Bronchial epithelial cell (primary cell): Measurements from ENCODE around the gene SUPT5H. TPM values are rescaled to one million over a fixed set of nuclear protein-coding genes. Genes with fewer than 3 reads are reported as not detected.

Experiments
- DNase-seq: peaks from one replicate; pipeline ENCODE4 v3.0.0-alpha.2; 2010; ENCODE audit warnings: low read depth
- FAIRE-seq: peaks from 2 replicates; lab custom pipeline; 2011; peaks lifted over from hg19 to GRCh38; lab: Jason Lieb, UNC
- H3K27me3 ChIP-seq: 2 replicates; pipeline ENCODE4 v1.5.1; 2011; ENCODE audit warnings: low read length; ENCODE audit not compliant: control insufficient read depth, insufficient read depth
- H3K36me3 ChIP-seq: 2 replicates; pipeline ENCODE4 v1.5.1; 2011; ENCODE audit warnings: low read length; ENCODE audit not compliant: control insufficient read depth, insufficient read depth
- H3K4me3 ChIP-seq: 2 replicates; pipeline ENCODE4 v1.5.1; 2011; ENCODE audit warnings: mild to moderate bottlenecking, low read depth, low read length, control low read depth
- total RNA-seq: library from RNA; depleted of rRNA; stranded (reverse); fragments of >200 nt; gene quantifications from 2 replicates; pipeline ENCODE4 v1.2.1, GENCODE V29; 2014
- TF ChIP-seq, protein P1 (sequence below): IDR thresholded peaks from 2 replicates; pipeline ENCODE4 v1.5.1; 2011; ENCODE audit warnings: mild to moderate bottlenecking, moderate library complexity, low read length, control low read depth, inconsistent platforms; ENCODE audit not compliant: insufficient read depth, severe bottlenecking

SUPT5H gene
- total RNA-seq, 1 donor from 2014 or later, result 41.9 TPM

DNA sequence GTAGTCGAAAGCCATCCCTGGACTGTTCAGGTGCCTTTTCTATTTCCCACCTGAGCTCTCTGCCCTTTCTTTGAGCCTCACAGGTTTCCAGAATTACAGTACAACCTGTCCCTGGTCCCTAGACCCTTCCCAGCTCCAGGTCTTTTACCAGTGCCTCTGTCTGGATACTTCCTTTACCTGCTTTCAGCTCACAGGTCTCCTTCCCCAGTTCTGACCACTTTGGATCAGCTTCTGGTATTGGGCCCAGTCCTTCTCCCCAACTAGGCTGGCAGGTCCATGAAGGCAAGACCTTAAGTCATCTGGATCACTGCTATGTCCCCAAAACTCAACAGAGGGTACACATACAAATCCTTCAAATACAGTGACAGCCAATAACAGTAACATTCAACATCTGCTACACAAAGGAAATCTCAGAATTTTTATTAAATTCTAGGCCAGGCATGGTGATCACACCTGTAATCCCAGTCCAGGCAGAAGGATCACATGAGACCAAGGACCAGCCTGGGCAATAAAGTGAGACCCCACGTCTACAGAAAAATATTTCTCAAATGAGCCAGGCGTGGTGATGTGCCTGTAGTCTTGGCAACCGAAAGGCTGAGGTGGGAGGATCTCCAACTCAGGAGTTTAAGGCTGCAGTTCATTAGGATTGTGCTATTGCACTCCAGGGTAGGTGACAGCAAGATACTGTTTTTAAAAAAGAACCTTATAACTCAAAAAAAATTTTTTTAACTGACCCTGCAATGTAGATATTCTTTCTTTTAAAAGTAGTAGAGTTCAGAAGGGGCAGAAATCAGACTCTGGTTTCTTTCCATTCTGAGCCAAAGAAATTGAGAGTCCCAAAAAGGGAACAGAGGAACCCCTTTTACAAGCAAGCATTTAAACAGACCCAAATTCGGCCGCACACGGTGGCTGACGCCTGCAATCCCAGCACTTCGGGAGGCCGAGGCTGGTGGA, 11.0 kb upstream of the SUPT5H start:
- DNase-seq (no peak), FAIRE-seq (no peak)
- no peaks in the 10 kb centered on the region for H3K27me3 ChIP-seq
- peak overlapping the region; percentile 96 for H3K4me3 ChIP-seq
- TF ChIP-seq, protein P1, sequence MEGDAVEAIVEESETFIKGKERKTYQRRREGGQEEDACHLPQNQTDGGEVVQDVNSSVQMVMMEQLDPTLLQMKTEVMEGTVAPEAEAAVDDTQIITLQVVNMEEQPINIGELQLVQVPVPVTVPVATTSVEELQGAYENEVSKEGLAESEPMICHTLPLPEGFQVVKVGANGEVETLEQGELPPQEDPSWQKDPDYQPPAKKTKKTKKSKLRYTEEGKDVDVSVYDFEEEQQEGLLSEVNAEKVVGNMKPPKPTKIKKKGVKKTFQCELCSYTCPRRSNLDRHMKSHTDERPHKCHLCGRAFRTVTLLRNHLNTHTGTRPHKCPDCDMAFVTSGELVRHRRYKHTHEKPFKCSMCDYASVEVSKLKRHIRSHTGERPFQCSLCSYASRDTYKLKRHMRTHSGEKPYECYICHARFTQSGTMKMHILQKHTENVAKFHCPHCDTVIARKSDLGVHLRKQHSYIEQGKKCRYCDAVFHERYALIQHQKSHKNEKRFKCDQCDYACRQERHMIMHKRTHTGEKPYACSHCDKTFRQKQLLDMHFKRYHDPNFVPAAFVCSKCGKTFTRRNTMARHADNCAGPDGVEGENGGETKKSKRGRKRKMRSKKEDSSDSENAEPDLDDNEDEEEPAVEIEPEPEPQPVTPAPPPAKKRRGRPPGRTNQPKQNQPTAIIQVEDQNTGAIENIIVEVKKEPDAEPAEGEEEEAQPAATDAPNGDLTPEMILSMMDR, result no peak
- peaks cover 19% of the 10 kb centered on the region for H3K36me3 ChIP-seq

- TF ChIP-seq, protein P1, result no peak
- Histone ChIP-seq H3K27me3 (no peaks in the 10 kb centered on the region), H3K4me3 (peak within 1 kb of the TSS; percentile 96), H3K36me3 (peaks cover 19% of the 10 kb centered on the region)
- peak; percentile 84 for DNase-seq
- no peak for FAIRE-seq
Measured at GRCh38 chr19:39435499-39436349, 9.7 kb upstream of the SUPT5H start, which contains the start of gene RPS16. Gene RPS16, minus strand, starts transcription at chr19:39435949. Its CDS starts 54 bp downstream, at chr19:39435895.

DNA sequence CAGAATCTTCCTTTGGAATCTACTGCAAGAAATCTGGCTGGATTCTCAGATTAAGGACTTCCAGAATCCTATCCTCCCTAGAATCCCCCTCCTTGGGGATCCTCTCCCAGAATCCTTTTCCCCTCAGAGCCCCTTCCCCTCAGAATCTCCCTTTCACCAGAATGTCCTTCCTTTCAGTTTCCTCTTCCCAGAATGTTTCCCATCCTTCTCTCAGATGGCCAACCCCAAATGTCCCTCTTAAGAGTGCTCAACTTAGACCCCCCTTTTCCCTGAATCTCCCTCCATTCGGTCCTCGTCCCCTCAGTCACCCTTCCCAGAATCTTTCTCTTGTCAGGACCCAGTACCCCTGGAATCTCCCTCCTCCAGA, 9.0 kb upstream of the SUPT5H start:
- H3K27me3 ChIP-seq, result no peaks in the 10 kb centered on the region
- FAIRE-seq (no peak), DNase-seq (no peak)
- peak overlapping the region; percentile 96 for H3K4me3 ChIP-seq
- peaks cover 19% of the 10 kb centered on the region for H3K36me3 ChIP-seq
- TF ChIP-seq, protein P1, result no peak

- no peak for FAIRE-seq
- Histone ChIP-seq H3K27me3 (no peaks in the 10 kb centered on the region), H3K4me3 (no peak overlapping the region), H3K36me3 (peaks cover 13% of the 10 kb centered on the region)
- TF ChIP-seq, protein P1, result no peak
- DNase-seq, result peak; percentile 72
Measured at GRCh38 chr19:39438270-39438934, 7.0 kb upstream of the SUPT5H start.

GRCh38 chr19:39444598-39445195, 685 bp upstream of the SUPT5H start:
- no peak for DNase-seq
- Histone ChIP-seq H3K4me3 (peak overlapping the region; percentile 93), H3K27me3 (no peaks in the 10 kb centered on the region), H3K36me3 (no peaks in the 10 kb centered on the region)
- FAIRE-seq, result no peak
- TF ChIP-seq, protein P1, result no peak
